Activated naive CD8-positive, alpha-beta T cell treated with anti-CD3 and anti-CD28 coated beads, Interleukin-2, amount 50 U/mL, for 24 hours (primary cell): ENCODE data around the gene LCN1.
"Not testable (repeated sequence)": the region's sequence is repeated elsewhere in the genome, so short reads cannot be mapped to it uniquely, and the experiment has no call there.

Experiments used
- ATAC-seq: fragments of 150-1000 bp; cut with Tn5 transposase; one replicate; pipeline ENCODE4 v1.10.0; 2021
- DNase-seq: peaks from one replicate; pipeline ENCODE4 v3.0.0; 2021
- H3K27ac Mint-ChIP-seq: one replicate; pipeline ENCODE4 v1.8.0; 2021; ENCODE audit warnings: mild to moderate bottlenecking, mixed read lengths
- H3K27me3 Mint-ChIP-seq: one replicate; pipeline ENCODE4 v1.8.0; 2021; ENCODE audit warnings: mixed read lengths
- H3K36me3 Mint-ChIP-seq: one replicate; pipeline ENCODE4 v1.8.0; 2021; ENCODE audit warnings: low read depth, mixed read lengths
- H3K4me1 Mint-ChIP-seq: one replicate; pipeline ENCODE4 v1.8.0; 2021; ENCODE audit warnings: mixed read lengths
- H3K4me3 Mint-ChIP-seq: one replicate; pipeline ENCODE4 v1.8.0; 2021; ENCODE audit warnings: mild to moderate bottlenecking, moderate library complexity, mixed read lengths
- H3K9me3 Mint-ChIP-seq: one replicate; pipeline ENCODE4 v1.8.0; 2021; ENCODE audit warnings: mixed read lengths

The LCN1 gene

GRCh38 chr9:135534826-135535225, 13.6 kb downstream of the LCN1 start:
- not testable (repeated sequence) for H3K4me3 Mint-ChIP-seq, H3K4me1 Mint-ChIP-seq, H3K9me3 Mint-ChIP-seq, DNase-seq, H3K36me3 Mint-ChIP-seq, ATAC-seq, H3K27ac Mint-ChIP-seq
- peaks cover 23% of the 10 kb centered on the region for H3K27me3 Mint-ChIP-seq

- H3K27me3 Mint-ChIP-seq = peaks cover 18% of the 10 kb centered on the region
- H3K4me1 Mint-ChIP-seq, H3K27ac Mint-ChIP-seq, H3K36me3 Mint-ChIP-seq, H3K9me3 Mint-ChIP-seq, H3K4me3 Mint-ChIP-seq, DNase-seq, ATAC-seq: not testable (repeated sequence)
These were observed 14.4 kb downstream of the LCN1 start for GRCh38 chr9:135535631-135536030.

- peaks cover 18% of the 10 kb centered on the region for H3K27me3 Mint-ChIP-seq
- H3K27ac Mint-ChIP-seq = no peak overlapping the region
- H3K4me3 Mint-ChIP-seq = no peak overlapping the region
- no peaks in the 10 kb centered on the region for H3K4me1 Mint-ChIP-seq
- DNase-seq (no peak), ATAC-seq (no peak)
- no peaks in the 10 kb centered on the region for H3K9me3 Mint-ChIP-seq
- no peaks in the 10 kb centered on the region for H3K36me3 Mint-ChIP-seq
These were observed 15.0 kb downstream of the LCN1 start for GRCh38 chr9:135536216-135536615.

- H3K9me3 Mint-ChIP-seq, H3K4me3 Mint-ChIP-seq, H3K27ac Mint-ChIP-seq, ATAC-seq, H3K36me3 Mint-ChIP-seq, H3K27me3 Mint-ChIP-seq, DNase-seq, H3K4me1 Mint-ChIP-seq: not testable (repeated sequence)
These were observed 22.1 kb downstream of the LCN1 start for GRCh38 chr9:135543262-135543894.

GRCh38 chr9:135544981-135545635, 23.9 kb downstream of the LCN1 start:
- ATAC-seq = no peak
- Mint-ChIP-seq H3K4me3 (no peak overlapping the region), H3K4me1 (no peaks in the 10 kb centered on the region)

GRCh38 chr9:135545646-135546176, 24.5 kb downstream of the LCN1 start, which contains the start of gene OBP2A:
Gene OBP2A (plus strand): TSS chr9:135546126. CDS start chr9:135546181, 55 bp downstream.
- not testable (repeated sequence) for ATAC-seq, H3K9me3 Mint-ChIP-seq, H3K36me3 Mint-ChIP-seq, H3K4me3 Mint-ChIP-seq, H3K27me3 Mint-ChIP-seq, H3K4me1 Mint-ChIP-seq, DNase-seq, H3K27ac Mint-ChIP-seq

More at GRCh38 chr9:135544981-135545635, 23.9 kb downstream of the LCN1 start:
- no peaks in the 10 kb centered on the region for H3K36me3 Mint-ChIP-seq
- DNase-seq = no peak
- peaks cover 5% of the 10 kb centered on the region for H3K27me3 Mint-ChIP-seq
- no peak overlapping the region for H3K27ac Mint-ChIP-seq
- no peaks in the 10 kb centered on the region for H3K9me3 Mint-ChIP-seq

- ATAC-seq, H3K4me1 Mint-ChIP-seq, DNase-seq, H3K4me3 Mint-ChIP-seq, H3K27me3 Mint-ChIP-seq, H3K27ac Mint-ChIP-seq, H3K36me3 Mint-ChIP-seq, H3K9me3 Mint-ChIP-seq: not testable (repeated sequence)
These were observed 25.8 kb downstream of the LCN1 start for GRCh38 chr9:135546792-135547617.

GRCh38 chr9:135547756-135548736, 26.8 kb downstream of the LCN1 start:
- H3K27ac Mint-ChIP-seq = no peak overlapping the region
- ATAC-seq (no peak), DNase-seq (no peak)
- no peak overlapping the region for H3K4me3 Mint-ChIP-seq
- H3K27me3 Mint-ChIP-seq = peaks cover 1% of the 10 kb centered on the region
- H3K36me3 Mint-ChIP-seq = no peaks in the 10 kb centered on the region
- no peaks in the 10 kb centered on the region for H3K4me1 Mint-ChIP-seq
- H3K9me3 Mint-ChIP-seq = no peaks in the 10 kb centered on the region

- not testable (repeated sequence) for ATAC-seq, H3K36me3 Mint-ChIP-seq, H3K27ac Mint-ChIP-seq, H3K9me3 Mint-ChIP-seq, DNase-seq, H3K4me1 Mint-ChIP-seq, H3K4me3 Mint-ChIP-seq, H3K27me3 Mint-ChIP-seq
These were observed 28.5 kb downstream of the LCN1 start for GRCh38 chr9:135549478-135550343.

GRCh38 chr9:135550344-135550918, 29.2 kb downstream of the LCN1 start:
- Mint-ChIP-seq H3K27ac (no peak overlapping the region), H3K4me3 (no peak overlapping the region), H3K36me3 (no peaks in the 10 kb centered on the region), H3K27me3 (no peaks in the 10 kb centered on the region), H3K9me3 (no peaks in the 10 kb centered on the region), H3K4me1 (no peaks in the 10 kb centered on the region)
- DNase-seq (no peak), ATAC-seq (no peak)

GRCh38 chr9:135551031-135551430, 29.8 kb downstream of the LCN1 start:
- Mint-ChIP-seq H3K9me3 (no peaks in the 10 kb centered on the region), H3K27ac (no peak overlapping the region), H3K4me1 (no peaks in the 10 kb centered on the region), H3K27me3 (no peaks in the 10 kb centered on the region), H3K36me3 (no peaks in the 10 kb centered on the region), H3K4me3 (no peak overlapping the region)
- ATAC-seq (no peak), DNase-seq (no peak)

GRCh38 chr9:135551456-135551855, 30.2 kb downstream of the LCN1 start:
- no peak overlapping the region for H3K27ac Mint-ChIP-seq
- ATAC-seq (no peak), DNase-seq (no peak)
- H3K27me3 Mint-ChIP-seq = no peaks in the 10 kb centered on the region
- H3K36me3 Mint-ChIP-seq = no peaks in the 10 kb centered on the region
- H3K4me1 Mint-ChIP-seq = no peaks in the 10 kb centered on the region
- H3K9me3 Mint-ChIP-seq = no peaks in the 10 kb centered on the region
- H3K4me3 Mint-ChIP-seq = no peak overlapping the region
